Thyroid gland (tissue), 4 donors: ENCODE measurements around the gene PHLPP2.

Experiments
- CTCF ChIP-seq, 6 experiments: fragments of 200-600 bp in 3 of 6; fragments of 450-650 bp in 3 of 6; sonication (generic) in 3 of 6; IDR thresholded peaks; one replicate each; pipeline ENCODE4 v1.5.1; 2016 to 2019; ENCODE audit warnings: antibody characterized with exemption in 6 of 6, mild to moderate bottlenecking in 2 of 6, inconsistent platforms in 1 of 6, moderate library complexity in 1 of 6
- POLR2A ChIP-seq, 2 donors: fragments of 450-650 bp; IDR thresholded peaks; one replicate each; pipeline ENCODE4 v1.6.1; 2017; ENCODE audit warnings: antibody characterized with exemption in 2 of 2, mild to moderate bottlenecking in 2 of 2, moderate library complexity in 1 of 2

- no peak for TF ChIP-seq CTCF (IDR thresholded peaks at IDR 0.05)
- no peak for TF ChIP-seq POLR2A (IDR thresholded peaks at IDR 0.05)
Observed at GRCh38 chr16:71669926-71670536, 54.5 kb downstream of the PHLPP2 start.
